HG03039 (cell line): ENCODE measurements around the gene CAMKK1.
"Not testable (repeated sequence)": the region's sequence is repeated elsewhere in the genome, so short reads cannot be mapped to it uniquely, and the experiment has no call there.

Source experiments
- ATAC-seq: cut with Tn5 transposase; IDR thresholded peaks from one replicate; pipeline ENCODE4 v1.9.1; 2021; ENCODE audit warnings: mild to moderate bottlenecking, moderate library complexity; ENCODE audit not compliant: unreplicated experiment

CAMKK1 gene

DNA sequence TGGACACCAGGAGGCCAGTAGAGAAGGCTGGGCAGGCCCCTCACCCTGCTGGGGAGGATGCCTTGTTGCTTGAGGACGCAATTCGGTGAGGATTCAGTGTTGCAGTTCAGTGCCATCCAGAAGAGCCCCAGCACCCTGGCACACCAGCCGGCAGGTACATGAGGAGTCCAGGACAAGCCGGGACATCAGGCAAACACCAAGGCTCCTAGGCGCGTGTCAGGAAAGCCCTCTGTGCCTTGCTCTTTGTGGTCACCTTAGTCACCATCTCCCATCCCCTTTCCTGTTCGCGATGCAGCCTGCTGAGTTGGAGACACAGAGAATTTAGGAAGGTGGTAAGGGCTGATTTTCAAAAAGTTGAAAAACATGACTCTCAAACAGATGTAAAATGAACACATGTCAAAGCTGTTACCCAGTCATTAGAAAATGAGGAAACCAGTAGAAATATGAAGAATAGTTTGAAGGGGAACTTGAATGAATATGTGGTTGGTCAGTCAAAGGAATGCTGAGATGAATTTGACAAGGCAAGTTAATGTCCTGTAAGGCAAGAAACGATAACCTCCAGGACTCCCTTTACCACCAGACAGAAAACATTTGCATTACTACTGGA is 44.5 kb downstream of the CAMKK1 start:
- ATAC-seq, result no peak

DNA sequence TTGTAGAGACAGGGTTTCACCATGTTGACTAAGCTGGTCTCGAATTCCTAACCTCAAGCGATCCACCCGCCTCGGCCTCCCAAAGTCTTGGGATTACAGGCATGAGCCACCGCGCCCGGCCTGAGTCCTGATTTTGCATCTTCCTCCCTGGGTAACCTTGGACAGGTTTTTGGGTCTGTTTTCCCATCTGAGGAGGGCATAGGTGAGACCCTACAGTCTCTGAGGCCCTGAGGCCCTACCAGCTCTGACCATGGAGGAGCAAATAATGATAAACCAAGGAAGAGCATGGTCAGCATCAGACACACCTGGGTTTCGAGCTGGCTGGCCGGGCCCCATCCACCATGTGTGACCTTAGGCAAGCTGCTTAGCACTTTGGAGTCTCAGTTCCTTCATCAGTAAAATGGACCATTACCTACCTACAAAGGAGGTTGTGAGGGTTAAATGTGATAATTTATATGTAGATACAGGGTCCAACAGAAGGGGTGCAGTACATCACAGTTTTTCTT is 45.6 kb downstream of the CAMKK1 start:
- ATAC-seq, result no peak

DNA sequence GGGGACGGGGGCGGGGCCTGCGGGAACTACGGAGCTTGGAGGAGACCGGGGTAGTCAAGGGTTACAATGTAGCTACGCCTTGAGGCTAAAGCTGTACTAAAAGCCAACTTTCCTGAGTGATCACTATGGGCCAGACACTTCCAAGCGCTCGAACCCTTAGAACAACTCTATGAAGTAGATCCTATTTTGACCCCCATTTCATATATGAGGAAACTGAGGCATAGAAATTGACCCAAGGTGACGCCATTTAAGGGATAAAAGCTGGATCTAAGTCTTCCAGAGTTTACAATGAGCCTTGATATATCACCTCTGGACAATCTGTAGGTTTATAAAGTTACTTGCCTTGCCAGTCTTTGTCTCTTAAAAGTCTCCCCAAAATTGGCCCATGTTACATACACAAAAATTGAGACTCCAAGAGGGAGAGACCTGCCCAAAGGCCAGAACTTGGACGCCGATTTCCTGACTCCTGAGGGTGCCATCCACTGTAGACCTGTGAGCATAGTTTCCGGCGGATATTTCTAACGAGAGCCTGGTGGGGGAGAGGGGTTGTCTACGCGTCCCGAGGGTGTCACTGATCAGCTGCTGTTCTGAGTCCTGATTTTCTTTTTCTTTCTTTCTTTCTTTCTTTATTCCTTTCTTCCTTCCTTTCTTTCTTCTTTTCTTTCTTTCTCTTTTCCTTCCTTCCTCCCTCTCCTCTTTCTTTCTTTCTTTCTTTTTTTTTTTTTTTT is 46.3 kb downstream of the CAMKK1 start:
- ATAC-seq, result no peak

DNA sequence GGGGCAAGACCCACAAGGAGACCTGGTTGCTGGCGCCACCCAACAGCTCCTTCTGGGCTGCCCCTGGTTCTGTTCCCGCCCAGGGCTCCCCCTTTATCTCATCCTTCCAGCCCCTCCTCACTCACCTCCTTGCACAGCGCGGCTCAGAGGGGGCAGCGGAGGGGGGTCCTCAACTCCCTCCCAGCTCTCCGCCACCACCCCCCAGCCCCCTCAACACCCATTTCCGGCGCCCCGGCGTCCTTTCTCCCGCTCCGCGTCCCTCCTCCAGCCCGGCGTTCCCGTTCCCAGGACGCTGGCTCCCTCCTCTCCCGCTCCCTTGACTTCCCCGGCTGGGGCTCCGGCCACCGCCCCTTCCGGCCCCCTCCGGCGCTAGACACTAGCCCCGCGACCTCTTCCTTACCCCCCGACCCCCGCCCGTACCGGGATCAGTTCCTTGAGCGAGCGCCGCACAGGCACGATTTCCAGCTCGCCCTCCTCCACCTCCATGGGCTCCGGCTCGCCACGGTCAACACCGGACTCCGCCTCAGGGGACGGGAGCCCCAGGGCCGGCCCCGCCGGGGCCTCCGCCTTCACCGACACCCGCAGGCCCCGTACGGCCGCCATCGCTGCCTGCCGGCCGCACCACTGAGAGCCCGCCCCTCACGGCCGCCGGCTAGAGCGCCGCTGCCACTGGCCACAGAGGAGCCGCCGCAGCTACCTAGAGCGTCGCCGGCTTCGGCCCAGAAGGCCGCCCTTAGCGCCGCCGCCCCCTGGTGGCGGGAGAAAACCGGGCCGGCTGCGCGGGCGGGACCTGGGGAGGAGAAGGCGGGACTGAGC is 47.0 kb downstream of the CAMKK1 start, which contains the start of gene NCBP3:
Gene NCBP3 (minus strand): TSS at position 626 of the 816 bp plus-strand sequence. CDS start 23 bp downstream, at position 603.
- ATAC-seq, result peak; percentile 93

DNA sequence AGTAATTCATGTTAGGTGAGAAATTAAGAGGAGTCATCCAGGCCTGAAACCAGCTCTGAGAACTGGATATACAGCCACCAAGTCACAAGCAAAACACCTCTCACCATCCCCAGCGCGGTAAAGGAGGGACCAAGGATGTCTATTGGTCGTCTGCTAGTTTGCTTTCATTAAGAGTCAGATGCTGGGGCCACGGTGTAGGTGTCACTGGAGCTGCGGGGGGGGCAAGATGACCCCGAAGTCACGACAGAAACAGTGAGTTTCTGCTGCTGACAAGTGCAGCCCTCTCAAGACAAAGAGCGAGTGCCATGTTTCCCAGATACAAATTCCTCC is 47.6 kb downstream of the CAMKK1 start:
- no peak for ATAC-seq

DNA sequence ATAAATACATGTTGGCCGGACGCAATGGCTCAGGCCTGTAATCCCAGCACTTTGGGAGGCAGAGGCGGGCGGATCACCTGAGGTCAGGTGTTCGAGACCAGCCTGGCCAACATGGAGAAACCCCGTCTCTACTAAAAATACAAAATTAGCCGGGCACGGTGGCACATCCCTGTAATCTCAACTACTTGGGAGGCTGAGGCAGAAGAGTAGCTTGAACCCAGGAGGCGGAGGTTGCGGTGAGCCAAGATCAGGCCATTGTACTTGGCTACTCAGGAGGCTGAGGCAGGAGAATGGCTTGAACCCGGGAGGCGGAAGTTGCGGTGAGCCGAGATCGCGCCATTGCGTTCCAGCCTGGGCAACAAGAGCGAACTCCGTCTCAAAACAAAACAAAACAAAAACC is 48.3 kb downstream of the CAMKK1 start:
- not testable (repeated sequence) for ATAC-seq

DNA sequence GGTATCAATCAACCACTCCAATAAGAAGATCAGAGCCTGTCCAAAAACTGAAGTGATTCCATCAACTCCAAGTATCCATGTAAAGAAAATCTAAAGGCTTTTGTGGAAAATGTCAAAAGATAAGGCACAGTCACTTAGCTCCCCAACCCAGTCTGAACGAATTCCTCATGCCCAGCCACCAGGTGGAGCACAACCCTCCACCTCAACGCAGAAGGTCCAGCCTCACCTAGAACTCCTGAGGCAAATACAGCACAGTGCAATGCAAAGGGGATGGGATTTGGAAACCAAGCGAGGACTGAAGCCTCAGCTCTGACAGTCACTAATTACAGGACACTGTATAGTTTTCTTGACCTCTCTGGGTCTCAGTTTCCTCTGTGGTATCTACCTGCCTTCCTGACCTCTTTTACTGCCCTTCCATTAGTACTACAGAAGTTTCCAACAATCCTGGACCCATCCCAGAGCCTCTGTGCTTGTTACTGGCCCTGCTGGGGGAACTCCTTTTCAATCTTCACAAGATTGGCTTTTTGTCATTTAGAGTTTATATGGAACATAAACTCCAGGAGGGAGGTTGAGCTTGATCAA is 48.8 kb downstream of the CAMKK1 start:
- ATAC-seq, result no peak

DNA sequence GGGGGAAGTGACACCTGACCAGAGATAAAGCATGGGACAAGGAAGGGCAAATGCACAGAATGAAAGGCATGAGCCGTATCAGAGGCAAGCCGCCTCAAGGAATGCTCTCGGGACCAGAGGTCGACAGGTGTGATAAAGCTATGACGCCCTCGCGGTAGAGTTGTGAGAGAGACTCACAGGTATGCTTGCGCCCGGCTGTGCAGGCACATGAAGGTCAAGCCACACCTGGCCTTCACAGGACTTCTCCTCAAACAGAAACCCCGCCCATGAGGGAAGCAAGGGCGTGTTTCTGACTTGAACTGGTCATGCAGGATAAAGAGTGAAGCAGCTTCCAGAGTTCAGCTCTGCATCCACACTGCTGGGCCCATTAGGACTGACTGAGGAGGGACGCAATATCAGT is 54.6 kb downstream of the CAMKK1 start:
- no peak for ATAC-seq

DNA sequence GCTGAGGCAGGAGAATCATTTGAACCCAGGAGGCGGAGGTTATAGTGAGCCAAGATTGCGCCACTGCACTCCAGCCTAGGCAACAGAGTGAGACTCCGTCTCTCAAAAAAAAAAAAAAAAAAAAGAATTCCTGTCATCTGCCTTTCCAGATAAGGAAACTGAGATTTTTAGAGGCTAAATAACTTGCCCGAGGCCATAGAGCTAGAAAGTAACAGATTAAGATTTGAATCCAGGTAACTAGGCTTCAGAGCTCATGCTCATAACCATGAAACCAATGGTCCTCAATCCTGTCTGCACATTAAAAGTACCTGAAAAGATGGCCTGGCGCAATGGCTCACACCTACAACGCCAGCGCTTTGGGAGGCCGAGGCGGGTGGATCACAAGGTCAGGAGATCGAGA is 56.3 kb downstream of the CAMKK1 start:
- ATAC-seq, result no peak

DNA sequence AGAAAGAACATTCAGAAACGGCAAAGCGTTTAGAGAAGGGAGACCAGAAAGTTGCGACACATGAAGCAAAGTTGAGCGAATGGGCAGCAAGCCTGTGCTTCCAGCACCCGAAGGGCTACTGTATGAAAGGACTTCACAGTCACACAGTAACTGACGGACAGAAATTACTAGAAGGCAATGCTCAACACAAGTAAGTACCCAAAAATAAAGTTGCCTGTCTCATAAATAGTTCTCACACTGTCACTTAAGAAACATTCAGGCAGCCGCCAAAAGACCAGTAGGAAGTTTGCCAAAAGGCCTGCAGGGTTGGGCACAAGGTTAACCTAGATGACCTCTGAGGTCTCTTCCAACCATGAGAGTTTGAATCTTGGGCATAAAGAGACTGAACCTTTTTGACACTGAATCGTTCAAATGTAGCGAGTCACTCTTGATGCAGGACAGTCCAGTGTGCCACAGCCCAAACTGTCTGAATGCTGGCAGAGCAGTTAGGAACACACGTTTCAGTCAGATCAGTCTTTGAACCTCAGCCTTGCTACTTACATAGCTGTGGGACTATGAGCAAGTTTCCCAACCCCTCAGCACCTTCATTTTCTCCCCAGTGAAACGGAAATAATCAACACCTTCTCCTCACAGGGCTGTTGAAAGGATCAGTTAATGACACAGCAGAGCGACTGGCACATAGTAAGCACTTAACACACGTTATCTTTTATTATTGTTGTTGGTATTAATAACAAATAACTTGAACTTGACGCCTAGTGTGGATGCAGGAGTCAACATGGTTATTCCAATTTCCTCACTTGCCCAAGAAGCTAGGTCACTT is 57.2 kb downstream of the CAMKK1 start:
- ATAC-seq, result no peak

DNA sequence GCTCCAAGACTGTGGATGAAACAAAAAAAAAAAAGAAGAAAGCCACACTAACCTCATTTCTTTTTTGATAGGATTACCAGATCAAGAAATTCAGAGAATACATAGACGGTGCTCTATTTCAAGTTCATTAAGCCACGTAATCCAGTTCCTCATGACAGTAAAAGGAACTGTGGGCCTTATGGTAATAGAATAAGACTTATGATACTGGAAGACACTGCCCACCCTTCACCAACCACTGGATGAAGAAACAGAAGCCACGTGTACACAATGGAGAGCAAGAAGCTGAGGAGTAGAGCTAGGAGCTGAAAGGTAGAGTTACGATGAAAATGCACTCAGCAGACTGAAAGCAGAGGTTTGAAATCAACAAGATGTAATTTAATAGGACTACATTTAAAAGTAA is 58.0 kb downstream of the CAMKK1 start:
- no peak for ATAC-seq

DNA sequence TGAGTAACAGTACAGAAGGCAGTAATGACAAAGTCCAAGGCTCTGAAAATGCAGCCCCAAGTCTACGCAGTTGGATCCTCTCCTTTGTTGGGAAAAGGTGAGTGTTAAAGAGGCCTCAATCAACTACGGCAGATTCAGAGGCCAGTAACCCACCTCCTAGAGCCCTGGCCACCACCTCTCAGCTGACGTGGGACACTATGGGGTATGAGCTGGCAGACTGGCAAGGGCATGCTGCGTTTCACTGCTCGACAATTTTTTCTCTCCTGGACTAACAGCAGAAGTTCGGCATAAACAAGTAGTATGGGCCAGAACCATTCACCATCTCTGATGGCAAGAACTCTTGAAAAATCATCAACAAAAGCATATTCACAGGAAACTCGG is 64.0 kb downstream of the CAMKK1 start:
- no peak for ATAC-seq

DNA sequence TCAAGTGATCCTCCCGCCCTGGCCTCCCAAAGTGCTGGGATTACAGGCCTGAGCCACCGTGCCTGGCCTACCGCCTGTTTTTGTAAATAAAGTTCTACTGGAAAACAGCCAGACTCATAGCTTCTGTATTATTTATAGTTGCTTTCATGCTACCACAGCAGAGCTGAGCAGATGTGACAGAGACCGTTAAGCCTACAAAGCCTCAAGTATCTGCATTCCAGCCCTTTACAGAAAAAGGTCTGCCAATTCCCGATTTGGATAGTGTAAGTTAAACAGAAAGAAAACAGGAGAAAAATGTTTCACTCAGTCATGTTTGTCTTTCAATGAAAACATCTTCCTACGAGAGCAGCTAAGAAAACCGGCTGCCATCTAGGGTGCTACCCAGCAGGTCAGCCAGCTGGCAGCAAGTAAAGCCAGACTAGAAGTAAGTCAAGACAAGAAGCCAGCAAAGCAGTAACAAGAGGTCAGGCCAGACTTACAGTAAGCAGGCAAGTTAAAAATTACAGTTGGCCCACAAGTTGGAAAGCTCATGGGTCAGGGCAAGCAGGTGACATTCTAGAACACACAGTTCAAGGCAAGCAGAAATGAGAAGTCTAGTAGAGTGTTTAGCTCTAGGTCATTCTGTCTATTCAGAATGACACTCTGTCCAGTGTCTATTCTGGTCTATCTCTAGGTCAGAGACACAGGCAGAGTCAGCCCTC is 64.6 kb downstream of the CAMKK1 start:
- no peak for ATAC-seq

DNA sequence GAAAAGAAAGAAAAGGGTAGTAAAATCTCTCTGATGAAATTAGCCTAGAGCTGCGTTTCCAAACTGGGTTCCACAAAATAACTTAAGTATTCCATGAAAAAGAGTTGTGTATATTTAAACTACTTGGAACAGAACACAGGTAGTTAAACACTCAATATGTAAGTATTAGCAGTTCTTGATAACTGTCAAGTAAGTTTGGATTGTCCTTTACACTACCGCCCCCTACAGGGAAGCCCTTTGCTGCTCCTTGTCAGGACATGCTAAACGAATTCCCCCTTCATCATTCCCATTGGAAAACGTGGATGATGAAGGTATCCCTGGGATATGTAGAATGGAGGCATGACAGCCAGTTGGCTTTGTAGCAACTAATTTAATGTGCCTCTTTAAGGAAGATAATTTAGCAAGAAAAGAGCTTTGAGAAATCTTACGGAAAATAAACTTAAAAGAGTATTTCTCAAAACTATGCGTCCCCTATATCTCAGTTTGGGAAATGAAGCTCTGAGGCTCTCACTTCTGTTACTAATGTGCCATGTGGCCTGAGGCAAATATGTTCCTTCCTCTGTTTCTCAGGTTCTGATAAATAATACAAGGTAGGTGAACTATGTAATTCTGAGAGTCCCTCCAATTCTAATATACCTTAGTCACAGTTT is 65.6 kb downstream of the CAMKK1 start:
- no peak for ATAC-seq

DNA sequence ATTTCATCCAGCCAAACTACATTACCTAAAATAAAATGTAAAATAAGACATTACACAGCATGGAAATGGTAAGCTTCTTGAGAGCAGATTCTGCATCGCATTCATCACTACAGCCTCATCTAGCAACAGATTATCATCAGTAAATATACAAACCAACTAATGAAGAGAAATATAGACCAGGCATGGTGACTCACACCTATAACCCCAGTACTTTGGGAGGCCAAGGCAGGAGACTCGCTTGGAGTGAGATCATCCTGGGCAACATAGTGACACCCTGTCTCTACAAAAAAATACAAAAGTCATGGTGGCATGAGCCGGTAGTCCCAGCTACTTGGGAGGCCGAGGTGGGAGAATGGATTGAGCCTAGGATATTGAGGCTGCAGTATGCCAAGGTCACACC is 66.7 kb downstream of the CAMKK1 start:
- no peak for ATAC-seq

DNA sequence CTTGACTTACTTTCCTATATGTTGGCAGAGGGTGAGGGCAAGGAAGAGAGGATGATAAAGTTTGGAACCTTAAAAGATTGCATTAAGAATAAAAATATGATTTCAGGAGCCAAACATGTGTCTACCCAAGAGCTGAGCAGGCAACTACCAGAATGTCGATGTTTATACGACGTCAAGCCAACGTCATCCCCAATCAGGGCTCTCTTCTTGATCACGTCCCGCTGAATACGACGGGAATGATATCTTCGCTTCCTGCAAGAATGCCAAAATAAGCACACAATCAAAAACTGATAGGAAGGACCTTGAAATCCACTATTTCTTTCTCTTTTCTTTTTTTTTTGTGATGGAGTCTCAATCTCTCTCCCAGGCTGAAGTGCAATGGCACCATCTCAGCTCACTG is 71.8 kb downstream of the CAMKK1 start:
- no peak for ATAC-seq

DNA sequence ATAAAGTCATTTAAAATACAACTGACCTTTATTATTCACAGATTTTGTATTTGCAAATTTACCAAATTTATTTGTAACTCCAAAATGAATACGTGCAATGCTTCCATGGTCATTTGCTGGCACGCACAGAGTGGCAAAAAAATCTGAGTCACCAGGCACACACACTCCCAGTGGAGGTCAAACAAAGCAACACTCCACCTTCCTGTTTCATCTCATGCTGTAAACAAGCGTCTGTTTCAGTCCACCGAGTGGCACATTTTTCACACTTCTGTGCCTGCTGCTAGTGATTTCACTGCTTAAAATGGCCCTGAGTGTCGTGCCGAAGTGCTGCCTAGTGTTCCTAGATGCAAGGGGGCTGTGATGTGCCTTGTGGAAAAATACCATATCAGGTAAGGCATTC is 74.1 kb downstream of the CAMKK1 start:
- ATAC-seq, result no peak

DNA sequence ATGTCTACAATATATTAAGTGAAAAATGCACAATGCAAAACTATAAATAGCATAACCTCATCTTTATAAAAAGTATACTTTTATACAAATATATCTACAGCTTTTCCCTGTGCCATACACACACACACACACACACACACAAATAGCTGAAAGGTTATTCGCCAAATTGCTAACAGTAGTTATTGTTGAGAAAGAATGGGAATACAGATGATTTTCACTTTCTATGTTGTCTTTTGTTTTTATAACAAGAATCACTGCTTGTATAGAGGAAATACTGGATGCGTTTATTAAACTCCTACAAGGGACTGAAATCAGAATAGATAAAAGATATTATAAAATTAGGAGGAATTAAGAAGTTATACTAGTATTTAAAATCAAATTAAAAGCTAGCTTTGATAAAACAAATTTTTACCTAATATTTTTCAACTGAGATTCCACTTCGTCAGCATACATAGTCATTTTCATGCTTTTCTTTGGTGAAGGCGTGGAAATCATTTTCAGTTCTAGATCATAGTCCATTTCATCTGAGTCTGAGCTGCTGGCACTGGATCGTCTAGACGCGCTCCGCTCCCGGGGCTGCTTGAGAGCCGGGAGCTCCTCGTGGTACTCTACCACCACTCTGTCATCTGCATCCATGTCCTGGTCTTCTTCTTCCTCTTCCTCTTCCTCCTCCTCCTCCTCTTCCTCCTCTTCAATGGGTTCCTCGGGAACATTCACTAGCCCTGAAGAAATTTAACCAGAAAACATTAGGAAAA is 74.8 kb downstream of the CAMKK1 start:
- ATAC-seq, result no peak

DNA sequence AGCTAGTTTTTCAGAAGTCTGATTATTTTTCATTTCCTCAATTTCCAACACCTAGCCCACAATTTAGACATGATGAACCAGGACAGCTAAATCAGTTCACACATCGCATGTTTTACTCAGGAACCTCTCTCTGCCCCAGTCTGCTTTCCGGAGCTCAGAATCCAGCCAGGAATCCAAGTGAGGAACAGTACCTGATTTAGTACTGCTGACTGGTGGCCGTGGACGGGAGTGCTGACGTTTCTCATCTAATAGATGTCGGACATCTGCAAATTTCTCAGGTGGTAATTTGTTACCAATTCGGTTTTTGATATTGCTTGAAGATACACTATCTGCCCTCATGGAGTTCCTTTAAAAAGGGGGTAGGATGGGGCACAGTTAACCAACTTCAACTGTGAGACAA is 76.9 kb downstream of the CAMKK1 start:
- ATAC-seq, result no peak
